Measurements from ENCODE around the gene RRP7A.
"Not testable (repeated sequence)": the region's sequence is repeated elsewhere in the genome, so short reads cannot be mapped to it uniquely, and the experiment has no call there.

The RRP7A gene, protein sequence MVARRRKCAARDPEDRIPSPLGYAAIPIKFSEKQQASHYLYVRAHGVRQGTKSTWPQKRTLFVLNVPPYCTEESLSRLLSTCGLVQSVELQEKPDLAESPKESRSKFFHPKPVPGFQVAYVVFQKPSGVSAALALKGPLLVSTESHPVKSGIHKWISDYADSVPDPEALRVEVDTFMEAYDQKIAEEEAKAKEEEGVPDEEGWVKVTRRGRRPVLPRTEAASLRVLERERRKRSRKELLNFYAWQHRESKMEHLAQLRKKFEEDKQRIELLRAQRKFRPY

DNA sequence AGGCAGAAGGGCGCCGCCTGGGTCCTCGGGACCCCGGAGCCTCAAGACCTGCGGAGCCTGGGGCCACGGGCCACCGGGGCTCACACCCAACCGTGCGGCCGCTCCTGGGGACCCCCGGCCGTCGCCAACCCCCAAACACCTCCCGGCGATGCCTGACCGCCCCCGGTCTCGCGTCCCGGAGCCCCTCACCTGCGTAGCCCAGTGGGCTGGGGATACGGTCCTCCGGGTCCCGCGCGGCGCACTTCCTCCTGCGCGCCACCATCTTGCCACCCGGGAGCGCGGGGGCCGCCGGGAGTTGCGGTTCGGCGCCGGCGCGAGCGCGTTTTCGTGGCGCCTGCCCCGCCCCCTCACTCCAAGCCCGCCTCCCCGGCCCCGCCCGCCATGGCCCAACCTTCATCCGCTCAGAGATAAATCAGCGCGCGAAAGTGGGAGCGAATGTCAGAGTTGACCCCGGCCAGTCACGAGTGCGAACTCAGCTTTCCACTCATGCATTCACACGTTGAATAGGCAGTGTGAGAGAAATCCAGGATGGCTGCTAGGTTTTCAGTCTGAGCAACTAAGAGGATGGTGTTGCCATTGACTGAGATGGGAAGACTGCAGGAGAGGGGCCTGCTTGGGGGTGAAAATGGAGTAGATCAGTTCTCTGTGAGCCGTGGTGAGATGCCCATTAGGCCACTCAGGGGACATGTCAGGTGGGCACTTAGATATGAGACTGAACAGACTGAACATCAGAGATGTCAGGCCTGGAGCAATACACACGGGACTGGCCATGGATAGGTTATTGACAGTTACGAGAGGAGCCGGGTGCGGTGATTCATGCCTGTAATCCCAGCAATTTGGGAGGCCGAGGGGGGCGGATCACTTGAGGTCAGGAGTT lies at the start of gene RRP7A:
RRP7A (minus strand) TSS at position 272 of the 877 bp plus-strand sequence; CDS start at position 262, 10 bp downstream.
- Histone ChIP-seq H3K27ac (peak within 1 kb of the TSS; percentile 72 to 97 (median 94)), H3K27me3 (no peaks in the 10 kb centered on the region), H3K4me2 (peak within 1 kb of the TSS; percentile 70 to 92 (median 84)), H3K9ac (peak within 1 kb of the TSS; percentile 87 to 98 (median 94)), H3K9me3 (replicated peaks in 1 of 11) (no peaks in the 10 kb centered on the region), H3K4me3 (peak within 1 kb of the TSS; percentile 81 to 96 (median 90)), H3K36me3 (peaks cover 24 to 31% (median 29%) of the 10 kb centered on the region in 11 experiments), H4K20me1 (peaks cover 11 to 33% (median 30%) of the 10 kb centered on the region in 11 experiments; a peak in 20 of 22 replicates), H3K4me1 (peaks cover 15 to 32% (median 25%) of the 10 kb centered on the region in 10 experiments; a peak in 19 of 20 replicates)
- no peak for TF ChIP-seq Cebpa-rat (IDR thresholded peaks at IDR 0.05)

DNA sequence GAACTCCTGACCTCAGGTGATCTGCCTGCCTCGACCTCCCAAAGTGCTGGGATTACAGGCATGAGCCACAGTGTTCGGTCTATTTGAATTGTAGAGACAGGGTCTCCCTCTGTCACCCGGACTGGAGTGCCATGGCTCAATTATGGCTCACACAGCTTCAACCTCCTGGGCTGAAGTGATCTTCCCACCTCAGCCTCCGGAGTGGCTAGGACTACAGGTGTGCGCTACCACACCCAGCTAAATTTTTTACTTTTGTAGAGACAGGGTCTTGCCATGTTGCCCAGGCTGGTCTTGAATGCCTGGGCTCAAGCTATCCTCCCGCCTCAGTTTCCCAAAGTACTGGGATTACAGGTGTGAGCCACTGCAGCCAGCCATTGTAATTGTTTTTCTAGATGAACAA lies 48.4 kb upstream of the RRP7A start:
- not testable (repeated sequence) for H3K27me3 ChIP-seq, H3K9ac ChIP-seq, H3K4me2 ChIP-seq, H3K4me3 ChIP-seq, H3K27ac ChIP-seq
- Histone ChIP-seq H3K36me3 (peaks cover 7 to 67% (median 45%) of the 10 kb centered on the region in 11 experiments; a peak in 21 of 22 replicates), H4K20me1 (peaks cover 0 to 34% (median 11%) of the 10 kb centered on the region in 11 experiments; a peak in 14 of 22 replicates), H3K9me3 (replicated peaks in 1 of 11) (peaks cover 0 to 16% (median 0%) of the 10 kb centered on the region in 11 experiments; a peak in 7 of 22 replicates), H3K4me1 (peaks cover 2 to 10% (median 8%) of the 10 kb centered on the region in 10 experiments; a peak in 19 of 20 replicates)

DNA sequence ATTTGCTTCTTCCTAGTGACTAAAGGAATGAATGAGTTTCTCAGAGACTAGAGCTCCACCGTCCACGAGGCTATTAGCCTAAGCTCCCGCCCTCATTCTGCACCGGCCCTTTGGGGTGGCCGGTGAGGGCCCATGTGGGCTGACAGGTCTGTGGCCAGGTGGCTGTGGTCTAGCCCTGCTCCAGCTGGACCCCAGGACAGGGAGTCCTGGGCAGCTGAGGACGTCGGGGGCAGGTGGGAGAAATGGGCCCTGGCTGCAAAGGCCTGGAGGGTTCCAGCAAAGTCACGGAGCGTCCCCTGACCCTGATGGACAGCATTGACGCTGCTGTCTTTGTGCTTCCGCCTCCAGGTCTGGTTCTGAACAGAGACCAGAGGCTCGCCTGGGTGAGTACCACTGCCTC lies 46.4 kb upstream of the RRP7A start:
- Histone ChIP-seq H3K4me1 (peaks cover 16 to 30% (median 24%) of the 10 kb centered on the region in 10 experiments), H3K4me2 (no peak overlapping the region), H4K20me1 (peaks cover 0 to 35% (median 5%) of the 10 kb centered on the region in 11 experiments; a peak in 9 of 22 replicates), H3K27ac (no peak overlapping the region), H3K9me3 (replicated peaks in 1 of 11) (peaks cover 0 to 16% (median 0%) of the 10 kb centered on the region in 11 experiments; a peak in 7 of 22 replicates), H3K9ac (no peak overlapping the region), H3K4me3 (no peak overlapping the region), H3K36me3 (peaks cover 0 to 49% (median 27%) of the 10 kb centered on the region in 11 experiments; a peak in 15 of 22 replicates), H3K27me3 (no peaks in the 10 kb centered on the region)
- no peak for TF ChIP-seq Cebpa-rat (IDR thresholded peaks at IDR 0.05)

DNA sequence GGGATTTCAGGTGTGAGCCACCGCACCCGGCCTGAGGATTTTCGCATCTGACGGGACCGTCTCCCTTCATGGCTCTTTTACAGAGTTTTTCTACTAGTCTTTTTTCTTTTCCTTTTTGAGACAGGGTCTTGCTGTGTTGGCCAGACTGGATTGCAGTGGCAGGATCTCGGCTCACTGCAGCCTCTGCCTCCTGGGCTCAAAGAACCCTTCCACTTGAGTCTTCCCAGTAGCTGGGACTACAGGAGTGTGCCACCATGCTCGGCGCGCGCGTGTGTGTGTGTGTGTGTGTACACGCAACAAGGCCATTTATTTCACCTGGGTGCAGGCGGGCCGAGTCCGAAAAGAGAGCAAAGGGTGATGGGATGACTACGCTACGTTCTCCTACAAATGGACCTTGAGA lies 45.1 kb upstream of the RRP7A start:
- H3K4me2 ChIP-seq, result no peak overlapping the region

DNA sequence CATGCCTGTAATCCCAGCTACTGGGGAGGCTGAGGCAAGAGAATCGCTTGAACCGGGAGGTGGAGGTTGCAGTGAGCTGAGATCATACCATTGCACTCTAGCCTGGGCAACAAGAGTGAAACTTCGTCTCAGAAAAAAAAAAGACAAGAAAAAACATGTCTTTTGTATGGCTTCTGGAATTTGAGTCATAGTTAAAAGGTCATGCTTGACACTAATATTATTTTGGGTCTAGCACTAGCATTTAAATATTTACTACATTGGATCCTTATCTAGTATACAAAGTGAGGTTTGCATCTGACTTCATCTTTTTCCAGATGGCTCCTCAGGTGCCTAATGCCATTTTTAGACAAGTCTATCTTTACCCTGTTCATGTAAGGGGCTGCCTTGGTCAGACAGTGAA lies 44.3 kb upstream of the RRP7A start:
- peaks cover 0 to 24% (median 7%) of the 10 kb centered on the region in 11 experiments; a peak in 6 of 22 replicates for H4K20me1 ChIP-seq
- peaks cover 16 to 40% (median 25%) of the 10 kb centered on the region in 10 experiments for H3K4me1 ChIP-seq
- H3K4me2 ChIP-seq, H3K9ac ChIP-seq, H3K27ac ChIP-seq, H3K4me3 ChIP-seq, H3K27me3 ChIP-seq: not testable (repeated sequence)
- peaks cover 0 to 28% (median 11%) of the 10 kb centered on the region in 11 experiments; a peak in 14 of 22 replicates for H3K36me3 ChIP-seq
- peaks cover 0 to 16% (median 0%) of the 10 kb centered on the region in 11 experiments; a peak in 7 of 22 replicates for H3K9me3 ChIP-seq (replicated peaks in 1 of 11)

More for the DNA sequence above, 45.1 kb upstream of the RRP7A start:
- Histone ChIP-seq H3K36me3 (peaks cover 0 to 36% (median 14%) of the 10 kb centered on the region in 11 experiments; a peak in 14 of 22 replicates), H3K4me1 (peaks cover 16 to 40% (median 25%) of the 10 kb centered on the region in 10 experiments), H3K27ac (no peak overlapping the region), H3K4me3 (no peak overlapping the region), H3K9me3 (replicated peaks in 1 of 11) (peaks cover 0 to 16% (median 0%) of the 10 kb centered on the region in 11 experiments; a peak in 7 of 22 replicates), H3K27me3 (no peaks in the 10 kb centered on the region), H4K20me1 (peaks cover 0 to 29% (median 7%) of the 10 kb centered on the region in 11 experiments; a peak in 8 of 22 replicates), H3K9ac (no peak overlapping the region)
- no peak for TF ChIP-seq Cebpa-rat (IDR thresholded peaks at IDR 0.05)

DNA sequence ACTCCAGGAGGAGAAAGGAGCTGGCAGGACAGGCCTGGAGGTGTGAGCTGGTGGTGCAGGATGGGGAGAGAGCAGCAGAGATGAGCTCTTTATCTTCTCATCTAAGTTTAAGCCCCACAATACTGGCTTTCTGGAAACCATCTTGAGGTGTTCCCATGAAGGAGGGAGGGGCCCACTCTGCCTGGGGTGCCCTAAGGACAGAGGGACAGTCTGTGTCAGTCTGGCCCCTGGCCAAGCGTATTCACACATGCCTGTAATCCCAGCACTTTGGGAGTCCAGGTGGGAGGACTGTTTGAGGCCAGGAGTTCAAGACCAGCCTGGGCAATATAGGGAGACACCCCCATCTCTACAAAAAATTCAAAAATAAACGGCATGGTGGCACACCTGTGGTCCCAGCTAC lies 43.1 kb upstream of the RRP7A start:
- peak overlapping the region in 4 of 11 experiments; percentile 3 to 26 (median 10); a peak in 4 of 22 replicates for H3K27ac ChIP-seq
- H4K20me1 ChIP-seq, result peaks cover 0 to 24% (median 7%) of the 10 kb centered on the region in 11 experiments; a peak in 6 of 22 replicates
- no peak for TF ChIP-seq Cebpa-rat (IDR thresholded peaks at IDR 0.05)
- H3K9ac ChIP-seq, result peak overlapping the region in 1 of 11 experiments; percentile 1; a peak in 2 of 22 replicates
- peak overlapping the region; percentile 17 to 80 (median 66) for H3K4me2 ChIP-seq
- no peaks in the 10 kb centered on the region for H3K27me3 ChIP-seq
- H3K36me3 ChIP-seq, result peaks cover 0 to 21% (median 11%) of the 10 kb centered on the region in 11 experiments; a peak in 14 of 22 replicates
- no peak overlapping the region for H3K4me3 ChIP-seq
- peaks cover 0 to 16% (median 0%) of the 10 kb centered on the region in 11 experiments; a peak in 7 of 22 replicates for H3K9me3 ChIP-seq (replicated peaks in 1 of 11)
- peaks cover 16 to 40% (median 25%) of the 10 kb centered on the region in 10 experiments for H3K4me1 ChIP-seq

DNA sequence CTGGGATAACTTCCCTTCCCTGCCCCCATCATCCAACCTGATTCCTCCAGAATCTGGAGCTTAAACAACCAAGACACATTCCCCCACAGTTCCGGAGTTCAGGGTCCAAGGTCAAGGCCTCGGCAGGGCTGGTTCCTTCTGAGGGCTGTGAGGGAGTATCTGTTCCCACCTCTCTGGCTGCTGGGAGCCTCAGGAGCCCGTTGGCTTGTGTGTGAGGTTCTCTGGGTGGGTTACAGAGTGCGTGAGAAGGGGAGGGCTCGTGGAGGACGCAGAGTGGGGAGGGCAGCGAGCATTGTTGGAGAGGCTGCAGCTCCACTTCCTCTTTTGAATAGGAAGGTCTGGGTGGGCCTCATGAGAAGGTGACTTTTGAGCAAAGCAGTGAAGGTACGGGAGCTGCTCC lies 42.7 kb upstream of the RRP7A start:
- H4K20me1 ChIP-seq, result peaks cover 0 to 24% (median 7%) of the 10 kb centered on the region in 11 experiments; a peak in 6 of 22 replicates
- TF ChIP-seq Cebpa-rat (IDR thresholded peaks at IDR 0.05), result no peak
- H3K4me3 ChIP-seq, result no peak overlapping the region
- peak overlapping the region in 6 of 11 experiments; percentile 1 to 26 (median 4); a peak in 4 of 22 replicates for H3K27ac ChIP-seq
- H3K9ac ChIP-seq, result peak overlapping the region in 2 of 11 experiments; percentile 1 to 35; a peak in 3 of 22 replicates
- H3K27me3 ChIP-seq, result no peaks in the 10 kb centered on the region
- H3K4me2 ChIP-seq, result peak overlapping the region; percentile 17 to 80 (median 66)
- peaks cover 0 to 21% (median 11%) of the 10 kb centered on the region in 11 experiments; a peak in 14 of 22 replicates for H3K36me3 ChIP-seq
- H3K9me3 ChIP-seq (replicated peaks in 1 of 11), result peaks cover 0 to 16% (median 0%) of the 10 kb centered on the region in 11 experiments; a peak in 7 of 22 replicates
- peaks cover 16 to 40% (median 25%) of the 10 kb centered on the region in 10 experiments for H3K4me1 ChIP-seq

DNA sequence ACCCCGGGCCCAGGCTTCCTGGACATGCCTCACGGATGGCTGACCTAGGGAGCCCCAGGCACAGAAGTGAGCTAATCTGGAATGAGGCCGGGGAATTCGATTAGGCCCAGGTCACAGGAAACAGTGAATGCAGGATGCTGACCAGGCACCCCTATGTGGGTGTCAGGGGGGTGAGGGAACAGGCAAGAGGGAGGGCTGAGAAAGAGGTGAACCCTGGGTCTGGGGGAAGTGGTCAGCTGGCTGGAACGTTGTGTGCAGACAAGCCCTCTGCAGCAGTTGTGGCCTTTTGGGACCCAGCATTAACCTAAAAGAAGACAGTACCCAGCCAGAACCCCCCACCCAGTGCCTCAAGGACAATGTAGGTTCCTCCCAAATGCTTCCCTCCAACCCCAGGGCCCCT lies 42.3 kb upstream of the RRP7A start:
- Histone ChIP-seq H3K4me3 (no peak overlapping the region), H3K9ac (peak overlapping the region in 1 of 11 experiments; percentile 35; a peak in 2 of 22 replicates), H4K20me1 (peaks cover 0 to 24% (median 7%) of the 10 kb centered on the region in 11 experiments; a peak in 6 of 22 replicates), H3K27me3 (no peaks in the 10 kb centered on the region), H3K36me3 (peaks cover 0 to 21% (median 11%) of the 10 kb centered on the region in 11 experiments; a peak in 14 of 22 replicates), H3K4me1 (peaks cover 16 to 40% (median 25%) of the 10 kb centered on the region in 10 experiments), H3K27ac (peak overlapping the region in 5 of 11 experiments; percentile 1 to 26 (median 4); a peak in 2 of 22 replicates), H3K4me2 (peak overlapping the region; percentile 17 to 80 (median 66)), H3K9me3 (replicated peaks in 1 of 11) (peaks cover 0 to 16% (median 0%) of the 10 kb centered on the region in 11 experiments; a peak in 7 of 22 replicates)
- no peak for TF ChIP-seq Cebpa-rat (IDR thresholded peaks at IDR 0.05)
